DND-41 (cell line): ENCODE measurements around the gene SORCS1.

Experiments used
- ATAC-seq: fragments of 200-7000 bp; cut with Tn5 transposase; 3 replicates; pipeline ENCODE4 v1.9.1; 2021; ENCODE audit warnings: low read depth; ENCODE audit not compliant: insufficient read depth
- DNase-seq: peaks from one replicate; pipeline ENCODE4 v3.0.0-alpha.2; 2020
- H2AFZ ChIP-seq: 2 replicates; pipeline ENCODE4 v1.6.0; 2012; ENCODE audit warnings: low read depth, low read length
- H3K27ac ChIP-seq: 2 replicates; pipeline ENCODE4 v1.5.1; 2012; ENCODE audit warnings: low read length, inconsistent platforms
- H3K27me3 ChIP-seq: fragments of 200-600 bp; sonication (generic); 2 replicates; pipeline ENCODE4 v1.6.0; 2012; ENCODE audit warnings: low read length, mild to moderate bottlenecking, inconsistent platforms; ENCODE audit not compliant: insufficient read depth, poor library complexity
- H3K36me3 ChIP-seq: 2 replicates; pipeline ENCODE4 v1.5.1; 2012; ENCODE audit warnings: low read length, inconsistent platforms; ENCODE audit not compliant: insufficient read depth
- H3K4me1 ChIP-seq: 2 replicates; pipeline ENCODE4 v1.5.1; 2012; ENCODE audit warnings: mild to moderate bottlenecking, low read length; ENCODE audit not compliant: insufficient read depth
- H3K4me2 ChIP-seq: 2 replicates; pipeline ENCODE4 v1.6.0; 2012; ENCODE audit warnings: mild to moderate bottlenecking, moderate library complexity, low read length, inconsistent platforms; ENCODE audit not compliant: insufficient read depth
- H3K4me3 ChIP-seq, 2 experiments: fragments of 200-600 bp in 1 of 2; shearing (Covaris generic) in 1 of 2; 2 replicates each; pipeline ENCODE4 v1.5.1; 2012 to 2016; ENCODE audit warnings: inconsistent platforms in 2 of 2, low read length in 2 of 2, mild to moderate bottlenecking in 2 of 2, low read depth in 1 of 2, moderate library complexity in 1 of 2
- H3K79me2 ChIP-seq: 2 replicates; pipeline ENCODE4 v1.6.0; 2012; ENCODE audit warnings: low read length, inconsistent platforms; ENCODE audit not compliant: insufficient read depth
- H3K9ac ChIP-seq: 2 replicates; pipeline ENCODE4 v1.6.0; 2012; ENCODE audit warnings: low read depth, mild to moderate bottlenecking, inconsistent platforms, low read length, moderate library complexity
- H3K9me3 ChIP-seq: 2 replicates; pipeline ENCODE4 v1.5.1; 2012; ENCODE audit warnings: low read length, moderate library complexity, mild to moderate bottlenecking, inconsistent platforms; ENCODE audit not compliant: insufficient read depth, severe bottlenecking
- H4K20me1 ChIP-seq: 2 replicates; pipeline ENCODE4 v1.6.0; 2012; ENCODE audit warnings: low read length; ENCODE audit not compliant: insufficient read depth
- CTCF ChIP-seq: IDR thresholded peaks from 2 replicates; pipeline ENCODE4 v1.5.1; 2012; ENCODE audit warnings: borderline replicate concordance, low read length, moderate library complexity, mild to moderate bottlenecking; ENCODE audit not compliant: poor library complexity, severe bottlenecking; ENCODE audit errors: extremely low read depth
- EZH2 ChIP-seq: IDR thresholded peaks from 3 replicates; pipeline ENCODE4 v1.6.1; 2012; ENCODE audit warnings: borderline replicate concordance, low read depth, mild to moderate bottlenecking, moderate library complexity, low read length, inconsistent platforms; ENCODE audit not compliant: severe bottlenecking

The SORCS1 gene

GRCh38 chr10:107013258-107014006 lies 151.1 kb downstream of the SORCS1 start:
- no peaks in the 10 kb centered on the region for H3K36me3 ChIP-seq
- no peaks in the 10 kb centered on the region for H3K27me3 ChIP-seq
- H3K4me2 ChIP-seq, result no peak overlapping the region
- H4K20me1 ChIP-seq, result no peaks in the 10 kb centered on the region
- H3K4me3 ChIP-seq, result no peak overlapping the region
- no peak overlapping the region for H3K27ac ChIP-seq
- no peaks in the 10 kb centered on the region for H3K9me3 ChIP-seq
- H3K4me1 ChIP-seq, result no peaks in the 10 kb centered on the region
- TF ChIP-seq EZH2, result no peak
- no peak for TF ChIP-seq CTCF
- no peak for ATAC-seq
- no peaks in the 10 kb centered on the region for H3K79me2 ChIP-seq
- H3K9ac ChIP-seq, result no peak overlapping the region
- DNase-seq, result no peak
- H2AFZ ChIP-seq, result no peak overlapping the region

- no peaks in the 10 kb centered on the region for H3K79me2 ChIP-seq
- ATAC-seq (no peak), DNase-seq (no peak)
- no peak overlapping the region for H3K9ac ChIP-seq
- TF ChIP-seq EZH2 (no peak), CTCF (no peak)
- no peak overlapping the region for H3K27ac ChIP-seq
- H3K27me3 ChIP-seq, result no peaks in the 10 kb centered on the region
- H3K36me3 ChIP-seq, result no peaks in the 10 kb centered on the region
- H3K4me1 ChIP-seq, result no peaks in the 10 kb centered on the region
- no peak overlapping the region for H3K4me3 ChIP-seq
- no peak overlapping the region for H2AFZ ChIP-seq
- H3K4me2 ChIP-seq, result no peak overlapping the region
- no peaks in the 10 kb centered on the region for H4K20me1 ChIP-seq
- H3K9me3 ChIP-seq, result no peaks in the 10 kb centered on the region
Measured at GRCh38 chr10:107011992-107012391, 152.5 kb downstream of the SORCS1 start.

GRCh38 chr10:107011105-107011504 lies 153.4 kb downstream of the SORCS1 start:
- TF ChIP-seq CTCF (no peak), EZH2 (no peak)
- Histone ChIP-seq H3K27ac (no peak overlapping the region), H4K20me1 (no peaks in the 10 kb centered on the region), H3K4me3 (no peak overlapping the region), H3K36me3 (no peaks in the 10 kb centered on the region), H3K27me3 (no peaks in the 10 kb centered on the region), H3K4me2 (no peak overlapping the region), H3K9me3 (no peaks in the 10 kb centered on the region), H3K79me2 (no peaks in the 10 kb centered on the region), H3K4me1 (no peaks in the 10 kb centered on the region), H3K9ac (no peak overlapping the region), H2AFZ (no peak overlapping the region)
- ATAC-seq, result no peak
- no peak for DNase-seq

GRCh38 chr10:107010531-107010930 lies 154.0 kb downstream of the SORCS1 start:
- Histone ChIP-seq H3K36me3 (no peaks in the 10 kb centered on the region), H3K4me3 (no peak overlapping the region), H3K4me1 (no peaks in the 10 kb centered on the region), H3K79me2 (no peaks in the 10 kb centered on the region), H3K4me2 (no peak overlapping the region), H4K20me1 (no peaks in the 10 kb centered on the region), H3K27ac (no peak overlapping the region), H3K27me3 (no peaks in the 10 kb centered on the region), H3K9me3 (no peaks in the 10 kb centered on the region), H3K9ac (no peak overlapping the region), H2AFZ (no peak overlapping the region)
- ATAC-seq (no peak), DNase-seq (no peak)
- TF ChIP-seq EZH2, result no peak
